ENCODE data around the gene DIP2C. TPM values are rescaled to one million over a fixed set of nuclear protein-coding genes. Genes with fewer than 3 reads are reported as not detected.

The DIP2C gene
- total RNA-seq, 2 donors from 2014 or later, result 9.6 to 11.9 TPM

DNA sequence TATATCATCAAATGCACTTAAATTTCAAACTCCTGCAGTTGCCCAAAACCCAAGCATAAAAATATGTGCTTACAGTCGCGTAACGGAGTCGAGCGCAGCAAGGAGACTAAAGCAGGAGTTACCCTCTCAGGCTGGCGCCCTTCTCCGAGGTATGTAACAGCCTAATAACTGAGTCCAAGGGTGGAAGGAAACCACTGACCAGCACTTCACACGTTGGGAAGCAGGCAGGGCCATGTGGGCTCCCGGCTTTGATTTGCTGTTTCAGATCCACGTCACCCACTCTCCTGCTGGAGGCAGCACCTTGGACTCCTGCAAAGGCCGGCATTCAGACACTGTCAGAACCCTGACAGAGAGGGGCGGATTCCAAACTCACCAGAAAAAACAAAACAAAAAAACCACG, 123.8 kb downstream of the DIP2C start:
- Histone ChIP-seq H3K9me3 (peaks cover 0 to 8% (median 0%) of the 10 kb centered on the region in 3 donors), H3K36me3 (replicated peaks in 1 of 2; ENCODE audit: insufficient read depth in 1 of 2, low read depth in 2 of 2) (no peaks in the 10 kb centered on the region), H3K4me3 (no peak overlapping the region), H3K27me3 (no peaks in the 10 kb centered on the region), H3K27ac (no peak overlapping the region), H3K4me1 (peaks cover 9% of the 10 kb centered on the region)
- 91 to 92% methylated on average over 13 of the region's 13 CpGs for WGBS, 2 donors
- TF ChIP-seq POLR2A (IDR thresholded peaks at IDR 0.05), result no peak
- TF ChIP-seq, protein P1, sequence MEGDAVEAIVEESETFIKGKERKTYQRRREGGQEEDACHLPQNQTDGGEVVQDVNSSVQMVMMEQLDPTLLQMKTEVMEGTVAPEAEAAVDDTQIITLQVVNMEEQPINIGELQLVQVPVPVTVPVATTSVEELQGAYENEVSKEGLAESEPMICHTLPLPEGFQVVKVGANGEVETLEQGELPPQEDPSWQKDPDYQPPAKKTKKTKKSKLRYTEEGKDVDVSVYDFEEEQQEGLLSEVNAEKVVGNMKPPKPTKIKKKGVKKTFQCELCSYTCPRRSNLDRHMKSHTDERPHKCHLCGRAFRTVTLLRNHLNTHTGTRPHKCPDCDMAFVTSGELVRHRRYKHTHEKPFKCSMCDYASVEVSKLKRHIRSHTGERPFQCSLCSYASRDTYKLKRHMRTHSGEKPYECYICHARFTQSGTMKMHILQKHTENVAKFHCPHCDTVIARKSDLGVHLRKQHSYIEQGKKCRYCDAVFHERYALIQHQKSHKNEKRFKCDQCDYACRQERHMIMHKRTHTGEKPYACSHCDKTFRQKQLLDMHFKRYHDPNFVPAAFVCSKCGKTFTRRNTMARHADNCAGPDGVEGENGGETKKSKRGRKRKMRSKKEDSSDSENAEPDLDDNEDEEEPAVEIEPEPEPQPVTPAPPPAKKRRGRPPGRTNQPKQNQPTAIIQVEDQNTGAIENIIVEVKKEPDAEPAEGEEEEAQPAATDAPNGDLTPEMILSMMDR (IDR thresholded peaks at IDR 0.05), result no peak
- ATAC-seq (no peak), DNase-seq (peak in 1 of 4 donors; percentile 6)
- intact Hi-C loops (cut with DNase I), result no loop called here

DNA sequence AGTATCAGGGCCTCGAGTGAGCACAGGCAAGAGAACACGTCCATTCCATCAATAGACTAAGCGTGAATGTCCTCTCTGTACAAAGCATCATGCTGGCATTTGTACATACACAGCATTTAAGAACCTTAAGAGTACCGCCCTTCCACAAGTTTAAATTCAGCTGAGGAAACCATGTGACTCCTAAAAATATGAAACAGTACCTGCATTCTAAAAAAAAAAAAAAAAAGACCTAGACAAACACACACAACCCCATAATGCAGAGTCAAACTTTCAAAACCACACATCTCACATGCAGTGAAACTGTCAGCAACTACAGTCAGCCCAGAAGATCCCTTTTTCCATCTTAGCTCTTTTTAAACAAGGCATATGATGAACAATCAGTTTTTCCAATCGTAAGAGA, 124.3 kb downstream of the DIP2C start:
- ATAC-seq (no peak), DNase-seq (no peak)
- TF ChIP-seq POLR2A (IDR thresholded peaks at IDR 0.05), result no peak
- TF ChIP-seq, protein P1 (IDR thresholded peaks at IDR 0.05), result no peak
- Histone ChIP-seq H3K27me3 (no peaks in the 10 kb centered on the region), H3K27ac (no peak overlapping the region), H3K4me3 (no peak overlapping the region), H3K9me3 (peaks cover 0 to 8% (median 0%) of the 10 kb centered on the region in 3 donors), H3K36me3 (replicated peaks in 1 of 2; ENCODE audit: insufficient read depth in 1 of 2, low read depth in 2 of 2) (no peaks in the 10 kb centered on the region), H3K4me1 (peaks cover 14% of the 10 kb centered on the region)
- intact Hi-C loops (cut with DNase I), result no loop called here
- 88 to 90% methylated on average over 5 of the region's 5 CpGs for WGBS, 2 donors

DNA sequence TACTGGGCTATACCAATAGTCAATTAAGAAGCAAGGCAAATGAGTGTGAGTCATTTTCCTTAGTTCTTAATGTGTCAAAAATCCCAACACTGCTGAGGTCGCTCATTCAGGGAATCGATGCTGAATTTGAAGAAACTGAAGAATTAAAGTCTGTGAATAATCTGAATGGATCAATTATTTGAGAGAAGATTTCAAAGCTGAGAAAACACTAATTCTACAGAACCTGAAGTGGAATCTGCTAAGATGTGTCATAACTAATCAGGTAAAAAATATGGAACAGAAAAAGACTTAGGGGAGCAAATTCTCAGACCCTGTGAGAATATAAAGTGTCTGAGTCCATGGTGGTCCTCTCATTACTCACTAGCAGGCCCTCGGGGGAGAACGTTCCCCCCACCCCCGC, 125.6 kb downstream of the DIP2C start:
- TF ChIP-seq, protein P1 (IDR thresholded peaks at IDR 0.05), result no peak
- TF ChIP-seq POLR2A (IDR thresholded peaks at IDR 0.05), result no peak
- H3K27me3 ChIP-seq, result no peaks in the 10 kb centered on the region
- intact Hi-C loops (cut with DNase I), result no loop called here
- DNase-seq (no peak), ATAC-seq (no peak)
- H3K36me3 ChIP-seq (replicated peaks in 1 of 2; ENCODE audit: insufficient read depth in 1 of 2, low read depth in 2 of 2), result no peaks in the 10 kb centered on the region
- no peak overlapping the region for H3K4me3 ChIP-seq
- peaks cover 27% of the 10 kb centered on the region for H3K4me1 ChIP-seq
- H3K27ac ChIP-seq, result no peak overlapping the region
- WGBS, 2 donors, result 88 to 97% methylated on average over 5 of the region's 5 CpGs
- peaks cover 0 to 8% (median 0%) of the 10 kb centered on the region in 3 donors for H3K9me3 ChIP-seq

DNA sequence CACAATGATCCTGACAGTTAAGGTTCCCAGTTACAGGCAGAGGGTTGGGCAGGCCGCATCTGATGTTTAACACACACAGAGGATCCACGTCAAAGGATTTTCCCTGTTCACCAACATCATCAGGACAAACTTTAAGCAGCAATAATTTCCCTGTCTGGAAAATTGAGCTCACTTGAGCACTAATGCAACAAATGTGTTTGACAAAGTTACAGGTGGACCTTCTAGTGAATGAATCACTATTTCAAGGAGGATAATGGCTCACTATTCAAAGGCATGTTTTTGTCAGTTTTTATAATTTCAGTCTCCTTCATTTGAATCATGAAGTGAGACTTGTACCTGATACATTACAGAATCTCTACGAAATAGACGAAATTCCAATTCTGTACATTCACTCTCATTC, 127.3 kb downstream of the DIP2C start:
- Histone ChIP-seq H3K27ac (no peak overlapping the region), H3K4me3 (no peak overlapping the region), H3K9me3 (peaks cover 0 to 8% (median 0%) of the 10 kb centered on the region in 3 donors), H3K36me3 (replicated peaks in 1 of 2; ENCODE audit: insufficient read depth in 1 of 2, low read depth in 2 of 2) (no peaks in the 10 kb centered on the region), H3K27me3 (no peaks in the 10 kb centered on the region), H3K4me1 (peaks cover 27% of the 10 kb centered on the region)
- intact Hi-C loops (cut with DNase I), result no loop called here
- WGBS, 2 donors, result 81 to 82% methylated on average over 4 of the region's 4 CpGs
- no peak for ATAC-seq
- TF ChIP-seq POLR2A (IDR thresholded peaks at IDR 0.05), result no peak
- TF ChIP-seq, protein P1 (IDR thresholded peaks at IDR 0.05), result no peak
- DNase-seq, result no peak

DNA sequence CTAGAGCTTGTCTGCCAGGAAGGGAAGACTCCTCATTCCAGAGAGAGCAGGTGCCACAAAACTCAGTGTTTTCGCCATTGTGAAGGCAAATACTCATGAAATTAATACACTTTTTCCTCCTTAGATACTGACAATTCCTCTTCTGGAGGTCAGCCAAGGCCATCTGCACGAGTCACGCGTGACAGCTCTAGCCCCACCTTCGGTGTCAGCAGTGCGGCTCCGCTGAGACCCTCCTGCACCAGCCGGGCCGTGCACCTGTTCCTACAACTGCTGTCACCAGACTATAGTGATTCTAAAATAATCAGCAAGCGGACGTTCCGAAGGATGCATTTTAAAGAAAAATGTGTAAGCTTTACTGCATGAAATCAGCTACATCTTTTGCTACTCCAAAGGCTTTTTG, 127.7 kb downstream of the DIP2C start:
- intact Hi-C loops (cut with DNase I), result no loop called here
- Histone ChIP-seq H3K36me3 (replicated peaks in 1 of 2; ENCODE audit: insufficient read depth in 1 of 2, low read depth in 2 of 2) (no peaks in the 10 kb centered on the region), H3K4me1 (peaks cover 27% of the 10 kb centered on the region), H3K27me3 (no peaks in the 10 kb centered on the region), H3K9me3 (peaks cover 0 to 8% (median 0%) of the 10 kb centered on the region in 3 donors), H3K4me3 (no peak overlapping the region), H3K27ac (no peak overlapping the region)
- TF ChIP-seq POLR2A (IDR thresholded peaks at IDR 0.05), result no peak
- TF ChIP-seq, protein P1 (IDR thresholded peaks at IDR 0.05), result no peak
- ATAC-seq (no peak), DNase-seq (no peak)
- WGBS, 2 donors, result 74 to 91% methylated on average over 12 of the region's 12 CpGs
